Progenitor cell of endocrine pancreas (in vitro differentiated cells): ENCODE data around the gene SEMA4G. TPM values are rescaled to one million over a fixed set of nuclear protein-coding genes. Genes with fewer than 3 reads are reported as not detected.

Experiments used
- DNase-seq: peaks from one replicate; pipeline ENCODE4 v3.0.0; 2021; ENCODE audit warnings: low spot score; ENCODE audit not compliant: unreplicated experiment
- H3K27ac Mint-ChIP-seq: 2 replicates; pipeline ENCODE4 v1.8.0; 2021; ENCODE audit warnings: mild to moderate bottlenecking, moderate library complexity, mixed read lengths
- H3K27me3 Mint-ChIP-seq: 2 replicates; pipeline ENCODE4 v1.8.0; 2021; ENCODE audit warnings: mixed read lengths
- H3K36me3 Mint-ChIP-seq: 2 replicates; pipeline ENCODE4 v1.8.0; 2022; ENCODE audit warnings: mixed read lengths; ENCODE audit not compliant: insufficient read depth
- H3K4me1 Mint-ChIP-seq: 2 replicates; pipeline ENCODE4 v1.8.0; 2021; ENCODE audit warnings: low read depth, mixed read lengths
- H3K4me3 Mint-ChIP-seq: 2 replicates; pipeline ENCODE4 v1.8.0; 2021; ENCODE audit warnings: low read depth, mild to moderate bottlenecking, moderate library complexity, mixed read lengths
- H3K9me3 Mint-ChIP-seq: 2 replicates; pipeline ENCODE4 v1.8.0; 2021; ENCODE audit warnings: low read depth, mixed read lengths
- CTCF ChIP-seq: fragments of 200-600 bp; sonication (generic); IDR thresholded peaks from one replicate; pipeline ENCODE4 v1.5.0; 2021; ENCODE audit warnings: antibody characterized with exemption, mild to moderate bottlenecking; ENCODE audit not compliant: unreplicated experiment
- total RNA-seq: library from RNA; stranded (reverse); gene quantifications from 2 replicates; pipeline ENCODE4 v1.2.1, GENCODE V29; 2021

The SEMA4G gene
- total RNA-seq, 1 donor from 2014 or later: 62.3 TPM

- TF ChIP-seq CTCF: no peak
- Mint-ChIP-seq H3K36me3 (peaks cover 10% of the 10 kb centered on the region), H3K4me3 (peak overlapping the region; percentile 96), H3K4me1 (peaks cover 15% of the 10 kb centered on the region), H3K27me3 (no peaks in the 10 kb centered on the region), H3K27ac (no peak overlapping the region), H3K9me3 (no peaks in the 10 kb centered on the region)
- no peak for DNase-seq
Observed at GRCh38 chr10:100988166-100988565, 18.9 kb downstream of the SEMA4G start.

- Mint-ChIP-seq H3K4me1 (peaks cover 15% of the 10 kb centered on the region), H3K27ac (no peak overlapping the region), H3K4me3 (no peak overlapping the region), H3K36me3 (peaks cover 10% of the 10 kb centered on the region), H3K9me3 (no peaks in the 10 kb centered on the region), H3K27me3 (no peaks in the 10 kb centered on the region)
- TF ChIP-seq CTCF: no peak
- no peak for DNase-seq
Observed at GRCh38 chr10:100989088-100989487, 19.8 kb downstream of the SEMA4G start.

GRCh38 chr10:100993986-100994708 lies 24.8 kb downstream of the SEMA4G start:
- Mint-ChIP-seq H3K4me3 (no peak overlapping the region), H3K9me3 (no peaks in the 10 kb centered on the region), H3K36me3 (peaks cover 12% of the 10 kb centered on the region), H3K27ac (peak overlapping the region; percentile 85), H3K4me1 (peaks cover 9% of the 10 kb centered on the region), H3K27me3 (no peaks in the 10 kb centered on the region)
- TF ChIP-seq CTCF: peak; percentile 71
- DNase-seq: no peak

- Mint-ChIP-seq H3K9me3 (no peaks in the 10 kb centered on the region), H3K4me1 (peaks cover 9% of the 10 kb centered on the region), H3K4me3 (peak overlapping the region; percentile 24), H3K36me3 (peaks cover 12% of the 10 kb centered on the region), H3K27me3 (no peaks in the 10 kb centered on the region), H3K27ac (no peak overlapping the region)
- no peak for TF ChIP-seq CTCF
- DNase-seq: no peak
Observed at GRCh38 chr10:100995181-100995580, 25.9 kb downstream of the SEMA4G start.

- H3K27me3 Mint-ChIP-seq: no peaks in the 10 kb centered on the region
- peaks cover 16% of the 10 kb centered on the region for H3K4me1 Mint-ChIP-seq
- no peak for TF ChIP-seq CTCF
- peak overlapping the region; percentile 75 for H3K4me3 Mint-ChIP-seq
- no peaks in the 10 kb centered on the region for H3K9me3 Mint-ChIP-seq
- H3K27ac Mint-ChIP-seq: peak overlapping the region; percentile 92
- H3K36me3 Mint-ChIP-seq: peaks cover 3% of the 10 kb centered on the region
- no peak for DNase-seq
Observed at GRCh38 chr10:100996678-100997359, 27.5 kb downstream of the SEMA4G start.
